ELR (cell line): ENCODE measurements around the gene ORC3.
"Not testable (repeated sequence)": the region's sequence is repeated elsewhere in the genome, so short reads cannot be mapped to it uniquely, and the experiment has no call there.

Experiments
- DNase-seq: peaks from one replicate; pipeline ENCODE4 v3.0.0-alpha.2; 2015; ENCODE audit warnings: low read depth

Gene ORC3

DNA sequence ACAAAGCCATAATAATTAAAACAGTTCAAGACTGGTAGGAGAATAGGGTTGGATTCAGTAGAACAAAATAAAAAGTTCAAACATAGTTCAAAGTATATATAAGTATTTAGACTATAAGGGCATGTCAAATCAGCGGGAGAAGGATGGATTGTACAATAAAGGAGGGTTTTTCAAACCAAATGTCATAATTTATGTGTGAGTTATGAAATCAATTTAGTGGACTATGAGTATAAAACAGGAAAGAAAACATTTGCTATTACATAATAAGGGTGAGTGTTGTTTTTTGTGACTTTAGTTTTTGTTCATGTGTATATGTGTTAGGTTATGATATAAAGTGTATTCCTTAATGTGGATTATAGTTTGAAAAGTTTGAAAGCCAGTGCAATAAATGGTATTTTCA is 10.6 kb downstream of the ORC3 start:
- DNase-seq, result no peak

DNA sequence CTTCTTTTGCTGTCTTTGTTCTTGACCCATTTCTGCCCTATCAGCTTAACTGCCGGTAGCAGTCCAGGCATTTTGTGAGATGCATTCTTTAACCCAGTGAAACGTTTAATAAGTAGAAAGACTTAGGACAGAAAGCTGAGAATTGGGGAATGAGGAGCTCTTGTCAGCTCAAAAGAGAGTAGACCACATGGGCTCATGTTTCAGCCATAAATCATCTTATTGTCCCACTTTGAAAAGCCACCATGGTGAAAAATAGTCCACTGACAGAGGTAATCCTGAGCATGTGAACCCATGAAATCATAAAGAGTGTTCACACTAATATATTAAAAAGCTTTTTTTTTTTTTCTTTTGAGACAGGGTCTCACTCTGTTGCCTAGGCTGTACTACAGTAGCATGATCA is 16.3 kb downstream of the ORC3 start:
- DNase-seq, result no peak

DNA sequence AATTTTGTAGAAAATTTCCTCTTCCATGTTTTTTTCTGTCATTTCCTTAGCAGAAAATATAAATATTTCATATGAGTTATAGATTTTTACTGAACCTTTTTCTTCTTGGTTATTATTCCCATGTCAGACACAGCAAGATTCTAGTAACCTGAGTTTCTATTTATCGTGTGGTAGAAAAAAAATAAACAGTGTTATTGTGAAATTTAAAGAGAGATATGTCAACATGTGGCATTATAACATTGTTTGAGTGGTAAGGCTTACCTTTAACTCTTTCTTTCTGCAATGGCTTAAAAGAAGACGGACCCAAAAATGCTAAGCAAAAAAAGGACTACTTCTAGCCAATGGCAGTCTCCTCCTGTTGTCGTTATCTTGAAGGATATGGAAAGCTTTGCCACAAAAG is 18.9 kb downstream of the ORC3 start:
- DNase-seq, result no peak

DNA sequence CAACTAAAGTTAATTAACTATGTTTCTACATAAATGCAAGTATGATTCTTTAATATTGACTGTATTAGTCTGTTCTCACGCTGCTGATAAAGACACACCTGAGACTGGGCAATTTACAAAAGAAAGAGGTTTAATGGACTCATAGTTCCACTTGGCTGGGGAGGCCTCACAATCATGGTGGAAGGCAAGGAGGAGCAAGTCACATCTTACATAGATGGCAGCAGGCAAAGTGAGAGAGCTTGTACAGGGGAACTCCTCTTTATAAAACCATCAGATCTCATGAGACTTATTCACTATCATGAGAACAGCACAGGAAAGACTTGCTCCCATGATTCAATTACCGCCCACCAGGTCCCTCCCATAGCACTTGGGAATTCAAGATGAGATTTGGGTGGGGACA is 23.1 kb downstream of the ORC3 start:
- not testable (repeated sequence) for DNase-seq

DNA sequence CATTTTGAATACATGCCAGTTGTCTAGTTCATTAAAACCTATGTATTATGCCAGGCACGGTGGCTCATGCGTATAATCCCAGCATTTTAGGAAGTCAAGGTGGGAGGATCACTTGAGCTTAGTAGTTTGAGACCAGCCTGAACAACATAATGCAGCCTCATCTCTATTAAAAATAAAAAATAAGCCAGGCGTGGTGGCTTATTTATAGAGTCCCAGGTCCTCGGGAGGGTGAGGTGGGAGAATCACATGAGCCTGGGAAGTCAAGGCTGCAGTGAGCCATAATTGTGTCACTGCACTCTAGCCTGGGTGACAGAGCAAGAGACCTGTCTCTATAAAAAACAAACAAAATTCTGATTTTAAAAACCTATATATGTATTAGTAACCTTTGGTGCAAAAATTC is 27.5 kb downstream of the ORC3 start:
- DNase-seq, result no peak

DNA sequence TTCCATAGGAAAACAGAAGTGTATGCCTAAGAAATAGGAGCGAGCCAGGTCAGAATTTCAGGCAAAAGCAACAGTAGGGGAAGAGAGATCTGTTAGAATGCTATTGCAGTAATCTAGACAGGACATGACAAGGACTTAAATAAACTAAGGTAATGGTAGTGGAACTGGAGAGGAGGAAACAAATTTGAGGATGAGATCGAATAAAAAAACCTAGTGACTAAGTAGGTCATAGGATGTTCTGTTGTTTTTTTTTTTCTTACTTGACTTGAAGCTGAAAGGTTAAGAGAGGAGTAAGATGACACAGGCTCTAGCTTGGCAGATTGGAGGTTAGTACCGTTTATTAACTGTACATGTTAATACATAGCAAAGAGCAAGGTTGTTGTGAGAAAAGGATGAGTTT is 28.6 kb downstream of the ORC3 start:
- no peak for DNase-seq

DNA sequence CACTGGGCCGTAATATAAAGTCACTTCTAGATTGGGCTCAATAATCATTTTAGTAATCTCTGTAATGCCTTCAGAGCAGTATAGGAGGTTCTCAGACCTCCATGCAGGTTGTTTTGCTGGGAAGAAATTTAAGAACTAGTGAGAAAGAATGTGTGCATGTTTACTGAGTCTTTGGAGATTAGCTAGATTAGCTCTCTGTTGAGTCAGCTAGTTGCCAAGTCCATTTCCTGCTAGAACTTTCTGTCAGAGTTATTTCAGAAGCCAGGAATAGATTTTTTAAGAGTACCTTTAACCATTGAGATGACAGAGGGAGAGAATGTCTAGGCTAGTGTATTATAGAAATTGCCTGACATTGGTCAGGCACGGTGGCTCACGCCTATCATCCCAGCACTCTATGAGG is 33.3 kb downstream of the ORC3 start:
- no peak for DNase-seq

DNA sequence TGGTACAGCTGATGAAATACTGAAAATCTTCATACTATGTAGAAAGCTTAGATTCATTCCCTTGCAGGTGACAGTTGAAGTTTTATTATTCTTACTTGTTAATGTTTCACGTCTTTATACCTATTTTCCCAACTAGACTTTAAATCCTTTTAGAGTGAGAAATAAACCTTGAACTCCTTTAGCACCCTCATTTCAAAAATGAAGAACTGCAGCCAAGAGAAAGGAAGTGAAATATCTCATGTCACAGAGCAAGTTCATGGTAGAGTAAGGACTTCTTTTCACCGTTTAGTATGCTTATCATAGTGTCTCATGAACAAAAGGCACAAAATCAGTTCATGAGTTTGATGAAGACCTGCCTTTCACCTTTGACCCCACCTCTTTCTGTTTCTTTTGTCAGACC is 38.5 kb downstream of the ORC3 start:
- no peak for DNase-seq

DNA sequence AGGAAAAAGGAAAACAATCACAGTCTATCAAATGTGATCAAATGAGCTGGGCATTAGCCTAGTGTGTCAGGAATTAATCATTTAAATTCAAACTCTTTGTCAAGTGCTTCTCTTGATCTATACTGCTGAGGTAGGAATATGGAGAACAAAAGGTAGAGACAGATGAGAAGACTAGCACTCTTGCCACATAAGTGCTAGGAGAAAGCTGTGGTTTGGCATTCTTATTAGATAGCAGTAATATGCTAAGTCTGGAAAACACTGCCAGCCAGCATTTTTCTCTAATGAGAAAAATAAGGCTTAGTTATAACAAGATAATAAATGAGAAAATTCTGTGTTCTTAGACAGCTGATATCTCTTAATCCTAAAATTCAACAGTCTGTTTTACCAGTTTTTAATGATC is 38.9 kb downstream of the ORC3 start:
- DNase-seq, result no peak

DNA sequence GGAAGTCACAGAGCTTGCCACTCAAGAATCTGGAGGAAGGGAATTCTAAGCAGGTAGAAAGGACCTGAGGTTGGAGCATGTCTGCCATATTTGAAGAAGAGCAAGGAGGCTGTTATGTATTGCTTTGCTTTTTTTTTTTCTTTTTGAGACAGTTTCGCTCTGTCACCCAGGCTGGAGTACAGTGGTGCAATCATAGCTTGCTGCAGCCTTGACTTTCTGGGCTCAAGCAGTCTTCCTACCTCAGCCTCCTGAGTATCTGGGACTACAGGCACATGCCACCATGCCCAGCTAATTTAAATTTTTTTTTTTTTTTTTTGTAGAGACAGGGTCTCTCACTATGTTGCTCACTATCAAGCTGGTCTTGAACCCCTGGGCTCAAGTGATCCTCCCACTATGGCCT is 40.8 kb downstream of the ORC3 start:
- DNase-seq, result no peak

DNA sequence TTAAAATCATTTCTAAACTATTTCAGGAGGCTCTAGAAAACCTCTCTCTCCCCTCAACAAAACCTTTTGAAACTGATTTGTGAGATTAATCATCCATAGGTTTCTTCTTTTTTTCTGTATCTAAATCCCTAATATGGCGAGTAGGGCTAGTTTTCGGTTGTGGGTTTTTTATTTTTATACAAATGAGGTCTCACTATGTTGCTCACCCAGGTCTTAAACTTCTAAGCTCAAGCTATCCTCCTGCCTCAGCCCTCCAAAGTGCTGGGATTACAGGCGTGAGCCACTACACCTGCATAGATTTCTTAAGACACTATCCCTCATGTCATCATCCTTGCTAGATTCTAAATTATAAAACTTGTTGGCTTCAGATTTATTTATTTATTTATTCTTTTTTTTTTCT is 43.9 kb downstream of the ORC3 start:
- no peak for DNase-seq

DNA sequence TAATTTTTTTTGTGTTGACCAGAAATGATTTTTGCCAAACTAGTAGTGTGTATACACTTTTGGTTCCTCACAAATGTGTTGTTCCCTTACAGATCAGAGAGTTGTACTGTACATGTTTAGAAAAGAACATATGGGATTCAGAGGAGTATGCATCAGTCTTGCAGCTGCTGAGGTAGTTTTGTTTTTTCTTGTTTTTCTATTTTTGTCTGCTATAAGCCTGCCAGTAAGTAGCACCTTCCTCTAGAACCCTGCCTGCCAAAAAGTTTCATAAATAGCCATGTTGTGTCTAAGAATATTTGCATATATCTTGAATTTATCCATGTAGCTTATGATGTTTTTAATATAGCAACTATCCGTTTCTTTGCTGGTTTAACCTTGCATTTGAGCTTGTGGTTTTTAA is 46.4 kb downstream of the ORC3 start:
- no peak for DNase-seq

DNA sequence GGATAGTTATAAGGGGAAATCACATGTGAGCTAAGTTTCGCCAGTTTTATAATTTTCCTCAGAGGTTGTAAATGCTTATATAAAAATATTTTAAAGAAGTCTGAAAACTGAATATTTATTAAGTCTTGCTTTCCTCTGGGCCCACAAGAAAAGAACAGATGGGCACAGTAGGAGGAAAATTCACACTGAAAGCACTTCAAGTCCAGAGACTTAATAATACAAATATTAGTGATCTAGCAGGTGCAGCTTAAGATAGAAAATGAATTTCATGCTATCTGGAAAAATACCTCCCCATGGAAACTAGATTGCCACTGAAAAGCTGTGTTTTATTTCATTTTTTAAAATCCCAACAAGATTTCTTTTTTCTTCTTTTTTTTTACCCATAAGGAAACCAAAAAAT is 47.2 kb downstream of the ORC3 start:
- DNase-seq, result no peak

DNA sequence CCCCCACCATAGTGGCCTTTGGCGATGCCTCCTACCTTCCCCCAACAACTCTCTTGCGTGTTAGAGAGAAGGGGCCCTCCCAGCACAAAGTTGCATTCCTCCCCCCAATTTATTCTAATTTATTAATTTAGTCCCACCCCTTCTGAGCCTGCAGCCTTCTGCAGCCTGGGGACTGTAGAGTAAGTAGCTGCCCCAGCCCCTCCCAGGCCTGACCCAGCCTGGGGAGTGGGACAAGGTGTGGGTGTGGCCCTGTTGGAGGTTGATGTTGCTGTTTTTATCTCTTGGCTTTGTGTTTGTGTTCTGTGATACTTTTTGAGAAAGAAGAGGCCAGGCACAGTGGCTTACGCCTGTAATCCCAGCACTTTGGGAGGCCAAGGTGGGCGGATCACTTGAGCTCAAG is 49.4 kb downstream of the ORC3 start:
- no peak for DNase-seq

DNA sequence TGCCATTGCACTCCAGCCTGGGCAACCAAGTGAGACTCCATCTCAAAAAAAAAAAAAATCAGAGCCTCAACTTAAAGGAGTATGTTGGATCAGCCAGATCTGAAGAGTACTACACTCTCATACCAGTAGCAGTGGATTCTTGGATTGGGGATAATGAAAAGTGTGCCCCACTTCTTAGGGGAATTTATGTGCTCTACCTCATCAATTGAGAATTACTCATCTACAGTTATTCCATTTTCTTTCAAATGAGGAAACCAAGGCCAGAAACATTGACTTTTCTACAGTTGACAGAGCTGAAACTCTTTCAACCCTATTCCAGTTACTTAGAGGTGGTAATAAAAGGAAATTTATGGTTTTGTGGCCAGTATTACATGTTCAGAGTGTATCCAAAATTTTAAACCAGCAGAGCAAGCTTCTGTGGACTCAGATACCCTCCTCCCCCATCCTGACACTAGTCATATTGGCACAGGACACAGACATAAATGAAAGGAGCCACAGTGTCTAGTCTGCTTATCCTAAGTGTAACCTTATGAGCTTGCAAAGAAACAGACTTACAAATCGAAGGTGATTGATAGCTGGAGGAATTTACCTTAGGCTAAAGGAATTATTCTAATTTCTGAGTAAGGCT is 51.2 kb downstream of the ORC3 start:
- no peak for DNase-seq

DNA sequence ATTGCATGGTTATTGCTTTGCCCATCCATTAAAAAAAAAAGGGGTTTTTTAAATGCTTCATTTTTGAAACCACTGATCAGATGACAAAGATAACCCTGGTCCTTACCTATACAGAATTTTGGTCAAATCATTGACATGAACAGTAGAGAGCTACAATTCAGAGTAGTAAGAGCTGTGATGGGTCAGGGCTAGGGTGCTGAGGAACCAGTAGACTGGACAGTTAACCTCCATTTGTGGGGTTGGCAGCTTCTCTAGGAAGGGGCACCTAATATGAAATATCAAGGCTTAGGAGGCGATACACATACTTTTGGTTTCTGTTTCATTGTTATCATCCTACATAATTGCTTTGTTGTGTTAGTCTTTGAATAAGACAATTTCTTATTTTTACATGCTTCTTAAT is 55.1 kb downstream of the ORC3 start:
- no peak for DNase-seq

DNA sequence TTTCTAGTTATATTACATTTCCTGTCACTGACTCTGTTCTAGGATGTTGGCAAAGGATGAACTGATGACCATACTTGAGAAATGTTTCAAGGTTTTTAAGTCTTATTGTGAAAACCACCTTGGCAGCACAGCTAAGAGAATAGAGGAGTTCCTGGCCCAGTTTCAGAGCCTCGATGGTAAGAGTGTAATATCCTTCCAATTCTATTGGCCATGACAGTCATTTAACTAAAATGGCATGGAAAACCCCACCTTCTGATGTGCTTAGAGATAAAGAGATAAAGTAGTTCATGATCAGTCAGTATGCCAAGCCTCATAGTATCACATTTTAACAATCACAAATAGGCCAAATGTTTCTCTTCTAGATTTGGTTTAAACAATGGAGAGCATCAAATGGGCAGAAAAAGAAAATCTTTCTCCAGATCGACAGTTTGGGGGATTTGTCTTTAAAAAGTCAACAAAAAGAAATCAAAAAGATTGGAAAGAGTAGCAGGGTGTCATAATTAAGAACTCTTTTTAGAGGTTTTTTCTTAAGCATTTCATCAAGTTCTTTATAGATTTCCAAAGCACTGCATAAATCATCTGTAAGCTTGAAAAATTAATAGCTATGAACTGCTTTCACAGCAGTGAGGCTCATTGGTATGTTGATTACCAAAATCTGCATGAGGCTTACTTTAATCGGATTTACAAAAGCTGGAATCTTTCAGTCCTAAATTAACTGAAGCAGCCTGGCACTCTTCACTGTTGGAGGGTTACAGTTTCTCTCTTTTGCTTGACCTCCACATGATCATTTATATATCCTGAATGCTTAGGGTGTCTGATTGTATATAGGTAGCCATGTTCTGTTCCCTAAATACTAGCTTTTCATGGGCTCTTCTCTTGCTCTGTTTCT is 63.4 kb downstream of the ORC3 start:
- no peak for DNase-seq

DNA sequence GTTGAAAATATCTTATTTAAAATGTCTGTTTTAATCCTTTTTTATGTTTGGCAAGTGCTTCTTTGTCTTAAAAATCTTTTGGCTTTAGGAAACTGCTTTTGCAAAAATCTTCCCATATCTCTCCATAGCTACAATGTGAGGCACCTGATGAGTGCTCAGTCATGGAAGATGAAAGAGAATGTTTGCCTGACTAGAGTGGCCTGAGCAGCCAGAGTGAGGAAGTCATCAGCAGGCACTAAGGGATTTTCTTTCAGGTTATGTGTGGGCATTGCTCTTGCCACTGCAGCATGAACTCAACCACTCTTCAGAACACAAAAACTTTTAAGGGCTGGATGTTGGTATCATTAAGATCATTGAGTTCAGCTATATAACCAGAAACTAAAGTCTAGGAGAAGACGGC is 64.2 kb downstream of the ORC3 start:
- DNase-seq, result no peak

DNA sequence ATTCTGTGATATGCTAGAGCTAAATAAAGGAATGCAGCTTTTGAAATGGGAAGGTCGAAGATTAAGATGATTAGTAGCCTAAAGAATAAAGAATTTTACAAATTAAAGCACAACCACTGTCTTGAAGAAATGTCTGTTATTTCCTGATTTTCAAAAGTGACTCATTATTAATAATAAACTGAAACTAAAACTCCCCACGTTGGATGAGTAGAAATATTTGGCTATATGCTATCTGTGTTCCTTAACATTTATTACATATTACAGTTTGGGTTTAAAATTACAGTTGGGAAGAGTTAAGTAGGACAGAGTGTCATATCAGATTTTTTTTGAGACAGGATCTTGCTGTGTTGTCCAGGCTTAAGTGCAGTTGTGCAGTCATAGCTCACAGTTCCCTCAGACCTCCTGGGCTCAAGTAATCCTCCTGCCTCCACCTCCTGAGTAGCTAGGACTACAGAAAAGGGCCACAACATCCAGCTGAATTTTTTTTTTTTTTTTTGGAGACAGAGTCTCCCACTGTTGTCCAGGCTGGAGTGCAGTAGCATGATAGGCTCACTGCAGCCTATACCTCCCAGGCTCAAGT is 65.0 kb downstream of the ORC3 start:
- DNase-seq, result peak; percentile 25

DNA sequence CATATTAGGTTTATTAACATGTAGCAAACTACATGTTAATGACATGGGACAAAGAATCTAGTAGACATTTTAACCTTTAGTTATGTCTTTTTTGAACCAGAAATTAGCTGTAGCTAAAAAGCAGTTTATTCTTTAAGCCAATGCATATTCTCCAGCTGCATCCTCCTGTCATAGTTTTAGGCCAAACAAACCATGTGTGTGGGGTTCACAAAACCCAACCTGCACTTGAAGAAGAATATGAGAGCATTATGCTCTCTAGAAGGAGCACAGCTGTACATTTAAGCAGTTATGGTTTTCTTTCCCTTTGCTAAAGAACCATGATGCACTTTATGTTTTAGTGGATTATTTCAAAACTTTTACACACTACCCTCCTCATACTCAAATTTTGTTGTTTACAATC is 65.9 kb downstream of the ORC3 start:
- no peak for DNase-seq

DNA sequence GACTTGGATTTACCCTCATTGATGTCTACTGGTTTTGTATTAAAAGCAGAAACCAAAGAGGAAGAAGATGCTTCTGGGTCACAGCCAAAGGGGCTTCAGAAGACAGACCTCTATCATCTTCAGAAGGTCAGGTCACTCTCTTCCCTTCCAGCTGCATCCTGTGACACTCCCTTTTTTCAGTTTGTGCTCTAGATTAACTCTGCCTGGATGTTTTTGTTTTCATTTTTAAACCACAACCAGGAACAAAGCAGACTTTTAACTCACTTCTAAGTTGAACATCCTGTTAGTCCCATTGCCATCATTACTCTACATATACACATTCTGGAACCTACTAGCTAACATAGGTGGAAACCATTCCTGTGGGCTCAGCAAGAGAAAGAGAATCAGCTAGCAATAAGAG is 66.9 kb downstream of the ORC3 start:
- no peak for DNase-seq

DNA sequence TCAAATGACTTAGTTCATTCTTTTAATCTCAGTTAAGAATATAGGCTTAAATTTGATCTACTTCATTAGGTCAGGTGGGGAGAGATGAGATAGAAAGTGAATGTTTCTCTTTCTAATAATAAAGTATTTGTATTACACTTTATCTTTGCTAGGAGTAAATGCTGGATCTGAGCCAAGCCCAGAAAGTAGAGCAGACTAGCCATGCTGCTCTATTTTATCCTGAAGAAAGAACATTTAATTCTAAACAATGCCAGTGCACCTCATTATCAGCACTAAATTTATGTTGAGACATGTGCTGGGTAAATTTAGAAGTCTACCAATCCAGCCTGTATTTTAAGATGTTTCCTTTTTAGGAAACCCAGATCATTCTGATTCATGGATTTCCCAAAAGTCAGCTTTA is 68.6 kb downstream of the ORC3 start:
- no peak for DNase-seq

DNA sequence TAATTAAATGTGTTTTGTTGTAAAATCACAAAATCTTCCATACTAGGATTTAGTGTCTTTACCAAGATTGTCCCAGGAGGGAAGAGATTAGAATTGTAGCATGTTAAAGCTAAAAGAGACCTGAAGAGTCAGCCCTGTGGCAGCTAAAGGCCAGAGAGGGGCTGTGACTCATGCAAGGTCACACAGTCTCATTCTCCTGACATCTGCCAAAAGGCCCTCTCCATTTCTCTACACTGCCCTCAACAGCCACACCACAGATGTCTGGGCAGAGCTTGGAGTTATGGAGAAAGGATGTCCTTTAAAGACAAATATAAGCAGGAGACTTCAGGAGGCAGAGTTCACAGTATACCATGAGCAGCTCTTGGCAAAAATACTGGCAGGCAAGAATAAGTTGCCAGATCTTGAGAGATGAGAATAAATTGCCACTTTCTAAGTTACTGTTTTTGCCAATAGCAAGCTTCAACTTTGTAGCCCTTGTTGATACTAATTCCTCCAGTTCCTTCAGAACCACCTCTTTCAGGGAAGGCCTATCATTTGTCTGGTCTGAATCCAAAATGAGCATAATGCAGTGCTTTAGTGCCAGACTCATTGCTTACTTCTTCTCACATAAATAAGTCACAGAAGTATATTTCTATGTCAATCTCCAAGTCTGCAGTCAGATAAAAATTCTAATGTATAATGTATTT is 70.4 kb downstream of the ORC3 start:
- DNase-seq, result peak; percentile 89
